HCT116 (cell line): Measurements from ENCODE around the gene SDK1.

Experiments used
- CEBPB ChIP-seq: IDR thresholded peaks from 2 replicates; pipeline ENCODE4 v1.6.1; 2012; ENCODE audit warnings: low read depth
- ELF1 ChIP-seq: IDR thresholded peaks from 2 replicates; pipeline ENCODE4 v1.6.1; 2012; ENCODE audit warnings: low read depth, borderline replicate concordance
- EZH2 ChIP-seq: fragments of 200-600 bp; sonication (generic); IDR thresholded peaks from 2 replicates; pipeline ENCODE4 v1.6.1; 2017; ENCODE audit warnings: antibody characterized with exemption, mixed run types
- JUND ChIP-seq: IDR thresholded peaks from 2 replicates; pipeline ENCODE4 v1.6.1; 2012
- POLR2AphosphoS5 ChIP-seq: IDR thresholded peaks from 2 replicates; pipeline ENCODE4 v1.6.1; 2011; ENCODE audit warnings: mild to moderate bottlenecking, low read depth, low read length, moderate library complexity
- REST ChIP-seq: IDR thresholded peaks from 2 replicates; pipeline ENCODE4 v1.6.1; 2012; ENCODE audit warnings: low read depth
- SRF ChIP-seq: IDR thresholded peaks from 2 replicates; pipeline ENCODE4 v1.6.1; 2012; ENCODE audit warnings: low read depth
- TCF7L2 ChIP-seq: IDR thresholded peaks from 2 replicates; pipeline ENCODE4 v1.7.0; 2011; ENCODE audit warnings: borderline replicate concordance, inconsistent platforms; ENCODE audit not compliant: insufficient read depth, insufficient read length; ENCODE audit errors: extremely low read depth
- ZBTB33 ChIP-seq: IDR thresholded peaks from 2 replicates; pipeline ENCODE4 v1.6.1; 2011; ENCODE audit warnings: mild to moderate bottlenecking, low read length, moderate library complexity; ENCODE audit not compliant: insufficient replicate concordance; ENCODE audit errors: extremely low read depth
- TF ChIP-seq, protein P1 (sequence below), 3 experiments: fragments of 200-600 bp in 1 of 3; sonication (generic) in 1 of 3; IDR thresholded peaks in 2 of 3; conservative IDR thresholded peaks in 1 of 3; 2 replicates each; pipeline ENCODE4 v1.5.1; 2012 to 2017; ENCODE audit warnings: low read depth in 2 of 3, low read length in 2 of 3, antibody characterized with exemption in 1 of 3, borderline replicate concordance in 1 of 3, control low read depth in 1 of 3, mild to moderate bottlenecking in 1 of 3, mixed read lengths in 1 of 3, mixed run types in 1 of 3, moderate library complexity in 1 of 3; ENCODE audit not compliant: insufficient read depth in 1 of 3

GRCh38 chr7:4209966-4210365, 908.9 kb downstream of the SDK1 start:
- TF ChIP-seq REST (no peak), JUND (no peak), TCF7L2 (no peak), CEBPB (no peak), EZH2 (no peak), SRF (no peak), ELF1 (no peak), POLR2AphosphoS5 (no peak), ZBTB33 (no peak)
- TF ChIP-seq, protein P1, sequence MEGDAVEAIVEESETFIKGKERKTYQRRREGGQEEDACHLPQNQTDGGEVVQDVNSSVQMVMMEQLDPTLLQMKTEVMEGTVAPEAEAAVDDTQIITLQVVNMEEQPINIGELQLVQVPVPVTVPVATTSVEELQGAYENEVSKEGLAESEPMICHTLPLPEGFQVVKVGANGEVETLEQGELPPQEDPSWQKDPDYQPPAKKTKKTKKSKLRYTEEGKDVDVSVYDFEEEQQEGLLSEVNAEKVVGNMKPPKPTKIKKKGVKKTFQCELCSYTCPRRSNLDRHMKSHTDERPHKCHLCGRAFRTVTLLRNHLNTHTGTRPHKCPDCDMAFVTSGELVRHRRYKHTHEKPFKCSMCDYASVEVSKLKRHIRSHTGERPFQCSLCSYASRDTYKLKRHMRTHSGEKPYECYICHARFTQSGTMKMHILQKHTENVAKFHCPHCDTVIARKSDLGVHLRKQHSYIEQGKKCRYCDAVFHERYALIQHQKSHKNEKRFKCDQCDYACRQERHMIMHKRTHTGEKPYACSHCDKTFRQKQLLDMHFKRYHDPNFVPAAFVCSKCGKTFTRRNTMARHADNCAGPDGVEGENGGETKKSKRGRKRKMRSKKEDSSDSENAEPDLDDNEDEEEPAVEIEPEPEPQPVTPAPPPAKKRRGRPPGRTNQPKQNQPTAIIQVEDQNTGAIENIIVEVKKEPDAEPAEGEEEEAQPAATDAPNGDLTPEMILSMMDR (IDR thresholded peaks at IDR 0.05 in 2 of 3, conservative IDR thresholded peaks at IDR 0.05 in 1 of 3; ENCODE audit: borderline replicate concordance in 1 of 3, insufficient read depth in 1 of 3, low read depth in 2 of 3, low read length in 2 of 3): no peak
